ENCODE results near the gene PHC2.

PHC2 gene

DNA sequence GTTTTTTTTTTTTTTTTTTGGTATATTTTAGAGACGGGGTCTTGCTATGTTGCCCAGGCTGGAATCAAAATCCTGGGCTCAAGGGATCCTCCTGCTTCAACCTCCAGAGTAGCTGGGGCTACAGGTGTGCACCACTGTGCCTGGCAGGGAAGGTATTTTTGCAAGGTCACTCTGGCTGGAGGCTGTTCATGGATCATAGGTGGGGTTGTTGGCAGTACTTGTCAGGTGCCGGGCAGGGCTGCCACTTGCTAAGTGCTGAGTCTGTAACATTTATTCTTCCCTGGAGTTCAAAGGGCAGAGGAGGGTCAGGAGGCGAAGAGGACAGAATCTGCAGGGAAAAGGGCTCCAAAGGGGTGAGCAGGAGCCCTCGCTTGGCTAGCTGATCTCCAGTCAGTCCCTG lies 134.1 kb downstream of the PHC2 start:
- Histone ChIP-seq H3K9me3 (ENCODE audit: insufficient read depth, low read length) (no peaks in the 10 kb centered on the region), H3F3A (ENCODE audit: insufficient read depth) (no peaks in the 10 kb centered on the region), H3K4me2 (ENCODE audit: low read depth, low read length, poor library complexity, severe bottlenecking) (no peak overlapping the region), H4K20me1 (ENCODE audit: low read depth, low read length) (no peaks in the 10 kb centered on the region), H3K9me2 (replicated peaks; ENCODE audit: insufficient read depth, low read length) (no peaks in the 10 kb centered on the region), H3K36me3 (ENCODE audit: low read length) (no peaks in the 10 kb centered on the region), H3K27ac (ENCODE audit: low read depth, low read length) (no peak overlapping the region), H3K27me3 (ENCODE audit: low read length) (no peaks in the 10 kb centered on the region), H3K4me3 (ENCODE audit: insufficient read depth, low read length, poor library complexity, severe bottlenecking) (no peak overlapping the region), H2AFZ (ENCODE audit: low read depth, low read length, severe bottlenecking) (no peak overlapping the region), H3K79me2 (ENCODE audit: insufficient read depth, low read length) (no peaks in the 10 kb centered on the region), H3K9ac (ENCODE audit: low read length) (no peak overlapping the region)
- no peak for TF ChIP-seq EZH2phosphoT487 (conservative IDR thresholded peaks at IDR 0.05; ENCODE audit: low read length)
- TF ChIP-seq CTCF (IDR thresholded peaks at IDR 0.05; ENCODE audit: insufficient read depth, low read length, poor library complexity, severe bottlenecking), result no peak

DNA sequence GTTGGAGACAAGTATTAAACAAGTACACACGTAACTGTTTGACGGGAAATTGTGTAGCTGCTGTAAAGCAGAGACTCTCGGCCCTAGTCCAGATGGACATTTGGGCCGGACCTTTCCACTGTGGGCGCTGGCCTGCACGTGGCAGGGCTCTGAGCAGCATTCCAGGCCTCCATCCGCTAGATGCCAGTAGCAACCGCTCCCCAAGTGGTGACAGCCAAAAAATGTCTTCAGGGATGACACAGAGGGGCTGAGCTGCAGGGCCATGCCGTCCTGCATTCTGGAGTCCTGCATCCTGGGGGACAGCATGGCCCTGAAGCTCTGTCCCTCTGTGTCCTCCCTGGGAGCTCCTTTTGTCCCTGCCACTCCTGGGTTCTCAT lies 134.8 kb downstream of the PHC2 start:
- H3K79me2 ChIP-seq (ENCODE audit: insufficient read depth, low read length), result no peaks in the 10 kb centered on the region
- no peak overlapping the region for H3K27ac ChIP-seq (ENCODE audit: low read depth, low read length)
- H3K27me3 ChIP-seq (ENCODE audit: low read length), result no peaks in the 10 kb centered on the region
- no peaks in the 10 kb centered on the region for H3K36me3 ChIP-seq (ENCODE audit: low read length)
- H2AFZ ChIP-seq (ENCODE audit: low read depth, low read length, severe bottlenecking), result no peak overlapping the region
- no peaks in the 10 kb centered on the region for H3F3A ChIP-seq (ENCODE audit: insufficient read depth)
- H3K9me2 ChIP-seq (replicated peaks; ENCODE audit: insufficient read depth, low read length), result no peaks in the 10 kb centered on the region
- TF ChIP-seq EZH2phosphoT487 (conservative IDR thresholded peaks at IDR 0.05; ENCODE audit: low read length) (no peak), CTCF (IDR thresholded peaks at IDR 0.05; ENCODE audit: insufficient read depth, low read length, poor library complexity, severe bottlenecking) (no peak)
- no peak overlapping the region for H3K4me2 ChIP-seq (ENCODE audit: low read depth, low read length, poor library complexity, severe bottlenecking)
- H4K20me1 ChIP-seq (ENCODE audit: low read depth, low read length), result no peaks in the 10 kb centered on the region
- H3K9me3 ChIP-seq (ENCODE audit: insufficient read depth, low read length), result no peaks in the 10 kb centered on the region
- no peak overlapping the region for H3K9ac ChIP-seq (ENCODE audit: low read length)
- H3K4me3 ChIP-seq (ENCODE audit: insufficient read depth, low read length, poor library complexity, severe bottlenecking), result no peak overlapping the region

DNA sequence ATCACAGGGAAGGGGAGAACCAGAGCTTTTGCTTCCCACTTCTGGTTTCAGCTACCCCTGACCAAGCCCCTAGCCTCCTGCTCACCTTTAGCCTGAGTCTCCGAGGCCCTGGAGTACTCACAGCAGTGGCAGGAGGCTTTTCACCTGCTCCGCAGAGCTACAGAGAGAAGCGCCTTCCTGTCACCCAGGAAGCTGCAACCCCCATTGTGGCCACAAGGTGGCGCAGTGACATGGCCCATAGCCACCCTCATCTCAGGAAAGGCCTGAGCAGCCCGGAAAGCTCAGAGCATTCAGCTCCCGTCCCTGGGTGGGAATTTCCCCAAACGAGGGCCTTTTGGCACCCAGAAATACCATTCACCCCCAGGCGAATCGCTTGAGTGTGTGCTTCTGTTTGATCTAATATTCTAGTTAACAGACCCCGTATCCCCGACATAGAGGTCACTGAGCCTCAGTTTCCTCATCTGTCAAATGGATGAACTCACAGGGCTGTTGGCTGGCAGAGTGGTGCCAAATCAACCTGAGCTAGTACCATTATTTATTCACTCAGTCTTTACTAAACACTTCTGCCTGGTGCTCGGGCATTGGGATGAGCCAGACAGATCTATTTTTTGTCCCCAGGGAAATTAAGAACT lies 135.3 kb downstream of the PHC2 start:
- Histone ChIP-seq H3K27me3 (ENCODE audit: low read length) (no peaks in the 10 kb centered on the region), H3K4me3 (ENCODE audit: insufficient read depth, low read length, poor library complexity, severe bottlenecking) (no peak overlapping the region), H3K9me2 (replicated peaks; ENCODE audit: insufficient read depth, low read length) (no peaks in the 10 kb centered on the region), H3K9ac (ENCODE audit: low read length) (no peak overlapping the region), H3K27ac (ENCODE audit: low read depth, low read length) (no peak overlapping the region), H3K36me3 (ENCODE audit: low read length) (no peaks in the 10 kb centered on the region), H3K79me2 (ENCODE audit: insufficient read depth, low read length) (no peaks in the 10 kb centered on the region), H3F3A (ENCODE audit: insufficient read depth) (no peaks in the 10 kb centered on the region), H3K4me2 (ENCODE audit: low read depth, low read length, poor library complexity, severe bottlenecking) (no peak overlapping the region), H2AFZ (ENCODE audit: low read depth, low read length, severe bottlenecking) (no peak overlapping the region), H4K20me1 (ENCODE audit: low read depth, low read length) (no peaks in the 10 kb centered on the region), H3K9me3 (ENCODE audit: insufficient read depth, low read length) (no peaks in the 10 kb centered on the region)
- TF ChIP-seq CTCF (IDR thresholded peaks at IDR 0.05; ENCODE audit: insufficient read depth, low read length, poor library complexity, severe bottlenecking), result peak; percentile 88
- TF ChIP-seq EZH2phosphoT487 (conservative IDR thresholded peaks at IDR 0.05; ENCODE audit: low read length), result no peak
